GM10847 (cell line): ENCODE data around the gene OTOG.

Source experiments
- POLR2A ChIP-seq: IDR thresholded peaks from 2 replicates; pipeline ENCODE4 v1.6.1; 2011; ENCODE audit not compliant: insufficient read length; ENCODE audit errors: extremely low read depth

OTOG gene

GRCh38 chr11:17574141-17575091 is 27.4 kb downstream of the OTOG start:
- TF ChIP-seq POLR2A: no peak

- no peak for TF ChIP-seq POLR2A
These were observed 28.7 kb downstream of the OTOG start for GRCh38 chr11:17575431-17576425.

GRCh38 chr11:17578296-17578695 is 31.2 kb downstream of the OTOG start:
- no peak for TF ChIP-seq POLR2A

GRCh38 chr11:17578958-17579357 is 31.9 kb downstream of the OTOG start:
- no peak for TF ChIP-seq POLR2A

- no peak for TF ChIP-seq POLR2A
These were observed 32.4 kb downstream of the OTOG start for GRCh38 chr11:17579451-17579850.

- TF ChIP-seq POLR2A: no peak
These were observed 33.2 kb downstream of the OTOG start for GRCh38 chr11:17580271-17580670.

- no peak for TF ChIP-seq POLR2A
These were observed 34.1 kb downstream of the OTOG start for GRCh38 chr11:17581036-17581731.

GRCh38 chr11:17581732-17582053 is 34.6 kb downstream of the OTOG start:
- TF ChIP-seq POLR2A: no peak

GRCh38 chr11:17585911-17586695 is 39.0 kb downstream of the OTOG start:
- TF ChIP-seq POLR2A: no peak

GRCh38 chr11:17588166-17588565 is 41.1 kb downstream of the OTOG start:
- TF ChIP-seq POLR2A: no peak

- TF ChIP-seq POLR2A: no peak
These were observed 41.7 kb downstream of the OTOG start for GRCh38 chr11:17588721-17589120.

- TF ChIP-seq POLR2A: no peak
These were observed 43.4 kb downstream of the OTOG start for GRCh38 chr11:17590463-17590862.

- TF ChIP-seq POLR2A: no peak
These were observed 44.2 kb downstream of the OTOG start for GRCh38 chr11:17591293-17591692.

GRCh38 chr11:17593466-17594245 is 46.6 kb downstream of the OTOG start:
- no peak for TF ChIP-seq POLR2A
